Measurements from ENCODE around the gene TMPRSS4.

DNA sequence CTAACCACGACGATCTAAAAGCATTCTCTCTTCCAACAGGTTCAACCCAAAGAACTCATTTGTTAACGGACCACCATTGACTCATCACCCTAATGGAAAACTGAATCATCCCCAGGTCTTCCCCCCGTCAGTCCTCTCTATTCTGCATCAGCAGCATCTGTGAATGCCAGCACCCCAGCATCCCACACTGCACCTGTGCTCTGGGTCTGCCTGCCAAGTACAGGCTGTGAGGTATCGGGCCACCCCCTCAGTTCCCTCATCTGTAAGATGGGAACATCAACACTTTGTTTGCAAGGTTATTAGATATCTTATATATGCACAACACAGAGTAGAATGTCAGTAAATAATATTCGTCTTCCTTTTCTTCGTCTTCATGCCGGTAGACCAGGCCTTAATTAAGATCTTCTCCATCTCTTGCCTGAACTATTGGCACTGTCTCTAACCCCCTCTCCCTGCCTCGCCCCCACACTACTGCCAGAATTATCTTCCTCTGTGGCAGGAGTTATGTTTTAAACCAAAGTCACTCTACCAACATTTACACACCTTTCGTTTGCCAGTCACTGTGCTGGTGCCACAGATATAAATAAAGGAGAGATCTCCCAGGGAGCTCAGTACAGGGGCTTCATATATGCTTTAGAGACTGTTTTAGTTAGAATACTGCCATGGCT is 7.8 kb upstream of the TMPRSS4 start:
- TF ChIP-seq, protein P1, sequence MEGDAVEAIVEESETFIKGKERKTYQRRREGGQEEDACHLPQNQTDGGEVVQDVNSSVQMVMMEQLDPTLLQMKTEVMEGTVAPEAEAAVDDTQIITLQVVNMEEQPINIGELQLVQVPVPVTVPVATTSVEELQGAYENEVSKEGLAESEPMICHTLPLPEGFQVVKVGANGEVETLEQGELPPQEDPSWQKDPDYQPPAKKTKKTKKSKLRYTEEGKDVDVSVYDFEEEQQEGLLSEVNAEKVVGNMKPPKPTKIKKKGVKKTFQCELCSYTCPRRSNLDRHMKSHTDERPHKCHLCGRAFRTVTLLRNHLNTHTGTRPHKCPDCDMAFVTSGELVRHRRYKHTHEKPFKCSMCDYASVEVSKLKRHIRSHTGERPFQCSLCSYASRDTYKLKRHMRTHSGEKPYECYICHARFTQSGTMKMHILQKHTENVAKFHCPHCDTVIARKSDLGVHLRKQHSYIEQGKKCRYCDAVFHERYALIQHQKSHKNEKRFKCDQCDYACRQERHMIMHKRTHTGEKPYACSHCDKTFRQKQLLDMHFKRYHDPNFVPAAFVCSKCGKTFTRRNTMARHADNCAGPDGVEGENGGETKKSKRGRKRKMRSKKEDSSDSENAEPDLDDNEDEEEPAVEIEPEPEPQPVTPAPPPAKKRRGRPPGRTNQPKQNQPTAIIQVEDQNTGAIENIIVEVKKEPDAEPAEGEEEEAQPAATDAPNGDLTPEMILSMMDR (IDR thresholded peaks at IDR 0.05; ENCODE audit: insufficient read depth, low read depth, low read length), result no peak
- no peak for TF ChIP-seq EZH2 (IDR thresholded peaks at IDR 0.05; ENCODE audit: insufficient read depth, low read length)

Data from astrocyte (in vitro differentiated cells and primary cell).